MM.1S (cell line): Measurements from ENCODE around the gene TRIM44.

Experiments
- DNase-seq: peaks from one replicate; pipeline ENCODE4 v3.0.0-alpha.2; 2015
- H2AFZ ChIP-seq: fragments of 300-600 bp; sonication (generic); 2 replicates; pipeline ENCODE4 v1.6.0; 2016; ENCODE audit warnings: antibody characterized with exemption, low read length
- H3F3A ChIP-seq: fragments of 300-600 bp; sonication (generic); 2 replicates; pipeline ENCODE4 v1.6.1; 2016; ENCODE audit warnings: mild to moderate bottlenecking, antibody characterized with exemption, low read length, moderate library complexity, mixed read lengths; ENCODE audit not compliant: insufficient read depth
- H3K27ac ChIP-seq: fragments of 300-600 bp; sonication (generic); 2 replicates; pipeline ENCODE4 v1.5.1; 2016; ENCODE audit warnings: mild to moderate bottlenecking, low read length
- H3K27me3 ChIP-seq: fragments of 300-600 bp; sonication (generic); replicated peaks from 2 replicates; pipeline ENCODE4 v1.6.0; 2016; ENCODE audit warnings: low read length; ENCODE audit not compliant: insufficient read depth
- H3K36me3 ChIP-seq: fragments of 300-600 bp; sonication (generic); replicated peaks from 2 replicates; pipeline ENCODE4 v1.6.1; 2016; ENCODE audit warnings: mild to moderate bottlenecking, low read length, mixed read lengths; ENCODE audit not compliant: insufficient read depth
- H3K4me1 ChIP-seq: fragments of 300-600 bp; sonication (generic); 2 replicates; pipeline ENCODE4 v1.6.1; 2016; ENCODE audit warnings: low read length, mixed read lengths
- H3K4me2 ChIP-seq: fragments of 300-600 bp; sonication (generic); 2 replicates; pipeline ENCODE4 v1.6.0; 2016; ENCODE audit warnings: low read depth, low read length
- H3K4me3 ChIP-seq: fragments of 300-600 bp; sonication (generic); 2 replicates; pipeline ENCODE4 v1.5.1; 2016; ENCODE audit warnings: low read length, mixed read lengths
- H3K79me2 ChIP-seq: fragments of 300-600 bp; sonication (generic); 2 replicates; pipeline ENCODE4 v1.6.1; 2016; ENCODE audit warnings: mixed run types, low read length, mixed read lengths
- H3K9ac ChIP-seq: fragments of 300-600 bp; sonication (generic); 2 replicates; pipeline ENCODE4 v1.6.1; 2016; ENCODE audit warnings: low read length, mixed read lengths
- H3K9me2 ChIP-seq: fragments of 300-600 bp; sonication (generic); replicated peaks from 2 replicates; pipeline ENCODE4 v1.6.1; 2016; ENCODE audit warnings: mild to moderate bottlenecking, low read length, mixed read lengths; ENCODE audit not compliant: insufficient read depth
- H3K9me3 ChIP-seq: fragments of 300-600 bp; sonication (generic); replicated peaks from 2 replicates; pipeline ENCODE4 v1.6.1; 2016; ENCODE audit warnings: mild to moderate bottlenecking, low read length, mixed read lengths; ENCODE audit not compliant: insufficient read depth
- H4K20me1 ChIP-seq: fragments of 300-600 bp; sonication (generic); 2 replicates; pipeline ENCODE4 v1.6.1; 2016; ENCODE audit warnings: mild to moderate bottlenecking, low read length, moderate library complexity, mixed read lengths; ENCODE audit not compliant: insufficient read depth
- CTCF ChIP-seq: fragments of 300-600 bp; sonication (generic); IDR thresholded peaks from 2 replicates; pipeline ENCODE4 v1.5.1; 2016; ENCODE audit warnings: antibody characterized with exemption, low read length, mixed read lengths
- EZH2 ChIP-seq: fragments of 300-600 bp; sonication (generic); optimal IDR thresholded peaks from 2 replicates; pipeline ENCODE3; 2017; ENCODE audit warnings: low read depth, mild to moderate bottlenecking, antibody characterized with exemption, low read length, mixed read lengths
- EZH2phosphoT487 ChIP-seq: fragments of 300-600 bp; sonication (generic); IDR thresholded peaks from 2 replicates; pipeline ENCODE4 v1.6.1; 2018; ENCODE audit warnings: antibody characterized with exemption, low read length

The TRIM44 gene

DNA sequence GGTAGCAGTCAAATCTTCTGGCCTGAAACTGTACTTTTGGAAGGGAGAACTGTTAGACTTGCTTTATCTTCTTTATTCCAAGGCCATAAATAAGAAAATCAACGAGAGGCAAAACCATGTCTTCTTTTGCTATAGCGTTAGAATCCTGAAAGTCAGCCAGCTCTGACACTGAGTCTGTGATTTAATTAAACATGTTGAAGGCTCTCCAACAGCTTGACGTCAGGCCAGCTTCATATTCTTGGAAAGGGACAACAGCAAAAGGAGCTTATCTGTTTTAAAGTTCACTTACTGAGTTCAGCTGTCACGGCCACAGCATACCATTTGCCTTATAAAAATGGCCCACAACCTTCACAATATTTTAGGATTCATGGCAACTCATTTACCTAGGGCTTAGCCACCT, 150.3 kb downstream of the TRIM44 start:
- H2AFZ ChIP-seq, result no peak overlapping the region
- no peak for DNase-seq
- H3K79me2 ChIP-seq, result no peaks in the 10 kb centered on the region
- TF ChIP-seq EZH2, result no peak
- no peak for TF ChIP-seq EZH2phosphoT487
- no peak for TF ChIP-seq CTCF
- no peak overlapping the region for H3K27ac ChIP-seq
- H3K9me3 ChIP-seq, result no peaks in the 10 kb centered on the region
- H3K27me3 ChIP-seq, result no peaks in the 10 kb centered on the region
- H3K9ac ChIP-seq, result no peak overlapping the region
- H3K36me3 ChIP-seq, result no peaks in the 10 kb centered on the region
- no peaks in the 10 kb centered on the region for H3K4me1 ChIP-seq
- no peaks in the 10 kb centered on the region for H3K9me2 ChIP-seq
- H3K4me2 ChIP-seq, result no peak overlapping the region
- no peak overlapping the region for H3K4me3 ChIP-seq
- no peaks in the 10 kb centered on the region for H3F3A ChIP-seq
- no peaks in the 10 kb centered on the region for H4K20me1 ChIP-seq

GRCh38 chr11:35814081-35814695, 151.6 kb downstream of the TRIM44 start:
- Histone ChIP-seq H3K27me3 (no peaks in the 10 kb centered on the region), H4K20me1 (no peaks in the 10 kb centered on the region), H3K4me2 (no peak overlapping the region), H3K79me2 (no peaks in the 10 kb centered on the region), H2AFZ (no peak overlapping the region), H3K9me3 (no peaks in the 10 kb centered on the region), H3K27ac (no peak overlapping the region), H3F3A (no peaks in the 10 kb centered on the region), H3K9ac (no peak overlapping the region), H3K4me3 (no peak overlapping the region), H3K9me2 (no peaks in the 10 kb centered on the region), H3K4me1 (no peaks in the 10 kb centered on the region), H3K36me3 (no peaks in the 10 kb centered on the region)
- TF ChIP-seq EZH2 (no peak), CTCF (no peak)
- DNase-seq, result no peak

GRCh38 chr11:35814720-35815305, 152.2 kb downstream of the TRIM44 start:
- no peaks in the 10 kb centered on the region for H3K9me2 ChIP-seq
- H2AFZ ChIP-seq, result no peak overlapping the region
- no peaks in the 10 kb centered on the region for H3K36me3 ChIP-seq
- H3K27me3 ChIP-seq, result no peaks in the 10 kb centered on the region
- TF ChIP-seq EZH2 (no peak), CTCF (no peak)
- no peaks in the 10 kb centered on the region for H3F3A ChIP-seq
- H3K4me1 ChIP-seq, result no peaks in the 10 kb centered on the region
- H3K4me3 ChIP-seq, result no peak overlapping the region
- H3K4me2 ChIP-seq, result no peak overlapping the region
- no peak overlapping the region for H3K27ac ChIP-seq
- H4K20me1 ChIP-seq, result no peaks in the 10 kb centered on the region
- H3K79me2 ChIP-seq, result no peaks in the 10 kb centered on the region
- no peak for DNase-seq
- H3K9ac ChIP-seq, result no peak overlapping the region
- no peaks in the 10 kb centered on the region for H3K9me3 ChIP-seq
